ENCODE measurements around the gene LIG1. TPM values are rescaled to one million over a fixed set of nuclear protein-coding genes. Genes with fewer than 3 reads are reported as not detected.

The LIG1 gene
- total RNA-seq, 1 experiment from 2014 or later: 119 TPM

GRCh38 chr19:48186015-48186414, 15.9 kb upstream of the LIG1 start:
- in situ Hi-C loops (cut with HindIII; ENCODE audit: low sequenced_read_pairs): no loop called here
- no peak for DNase-seq (ENCODE audit: low spot score)

GRCh38 chr19:48183356-48183755, 13.2 kb upstream of the LIG1 start:
- DNase-seq (ENCODE audit: low spot score): no peak
- in situ Hi-C loops (cut with HindIII; ENCODE audit: low sequenced_read_pairs): no loop called here

GRCh38 chr19:48182434-48182833, 12.3 kb upstream of the LIG1 start:
- DNase-seq (ENCODE audit: low spot score): no peak

GRCh38 chr19:48181505-48181904, 11.4 kb upstream of the LIG1 start:
- DNase-seq (ENCODE audit: low spot score): no peak
- in situ Hi-C loops (cut with HindIII; ENCODE audit: low sequenced_read_pairs): no loop called here

More at GRCh38 chr19:48182434-48182833, 12.3 kb upstream of the LIG1 start:
- in situ Hi-C loops (cut with HindIII; ENCODE audit: low sequenced_read_pairs): no loop called here

- DNase-seq (ENCODE audit: low spot score): no peak
- in situ Hi-C loops (cut with HindIII; ENCODE audit: low sequenced_read_pairs): no loop called here
Observed at GRCh38 chr19:48176226-48176625, 6.1 kb upstream of the LIG1 start.

- no peak for DNase-seq (ENCODE audit: low spot score)
- in situ Hi-C loops (cut with HindIII; ENCODE audit: low sequenced_read_pairs): no loop called here
Observed at GRCh38 chr19:48175578-48175977, 5.4 kb upstream of the LIG1 start.

GRCh38 chr19:48174445-48175030, 4.4 kb upstream of the LIG1 start:
- in situ Hi-C loops (cut with HindIII; ENCODE audit: low sequenced_read_pairs): no loop called here

GRCh38 chr19:48171710-48172109, 1.6 kb upstream of the LIG1 start:
- in situ Hi-C loops (cut with HindIII; ENCODE audit: low sequenced_read_pairs): no loop called here
- DNase-seq (ENCODE audit: low spot score): no peak

More at GRCh38 chr19:48174445-48175030, 4.4 kb upstream of the LIG1 start:
- DNase-seq (ENCODE audit: low spot score): no peak

- in situ Hi-C loops (cut with HindIII; ENCODE audit: low sequenced_read_pairs): no loop called here
- no peak for DNase-seq (ENCODE audit: low spot score)
Observed at GRCh38 chr19:48170817-48171347, 738 bp upstream of the LIG1 start.

- in situ Hi-C loops (cut with HindIII; ENCODE audit: low sequenced_read_pairs): no loop called here
- DNase-seq (ENCODE audit: low spot score): peak; percentile 43
Observed at GRCh38 chr19:48169578-48169938, 586 bp downstream of the LIG1 start.

GRCh38 chr19:48168689-48169088, 1.5 kb downstream of the LIG1 start:
- in situ Hi-C loops (cut with HindIII; ENCODE audit: low sequenced_read_pairs): no loop called here

GRCh38 chr19:48158210-48158790, 11.8 kb downstream of the LIG1 start:
- no peak for DNase-seq (ENCODE audit: low spot score)
- in situ Hi-C loops (cut with HindIII; ENCODE audit: low sequenced_read_pairs): no loop called here

More at GRCh38 chr19:48168689-48169088, 1.5 kb downstream of the LIG1 start:
- no peak for DNase-seq (ENCODE audit: low spot score)

GRCh38 chr19:48154003-48154402, 16.1 kb downstream of the LIG1 start:
- in situ Hi-C loops (cut with HindIII; ENCODE audit: low sequenced_read_pairs): no loop called here
- no peak for DNase-seq (ENCODE audit: low spot score)

GRCh38 chr19:48152551-48152950, 17.6 kb downstream of the LIG1 start:
- in situ Hi-C loops (cut with HindIII; ENCODE audit: low sequenced_read_pairs): no loop called here
- peak; percentile 80 for DNase-seq (ENCODE audit: low spot score)

- in situ Hi-C loops (cut with HindIII; ENCODE audit: low sequenced_read_pairs): no loop called here
- DNase-seq (ENCODE audit: low spot score): no peak
Observed at GRCh38 chr19:48149430-48149829, 20.7 kb downstream of the LIG1 start.

GRCh38 chr19:48148576-48148975, 21.6 kb downstream of the LIG1 start:
- no peak for DNase-seq (ENCODE audit: low spot score)
- in situ Hi-C loops (cut with HindIII; ENCODE audit: low sequenced_read_pairs): no loop called here

GRCh38 chr19:48147597-48148175, 22.5 kb downstream of the LIG1 start:
- DNase-seq (ENCODE audit: low spot score): no peak
- in situ Hi-C loops (cut with HindIII; ENCODE audit: low sequenced_read_pairs): no loop called here

- no peak for DNase-seq (ENCODE audit: low spot score)
- in situ Hi-C loops (cut with HindIII; ENCODE audit: low sequenced_read_pairs): no loop called here
Observed at GRCh38 chr19:48139053-48139452, 31.1 kb downstream of the LIG1 start.

GRCh38 chr19:48137411-48137810, 32.7 kb downstream of the LIG1 start:
- no peak for DNase-seq (ENCODE audit: low spot score)
- in situ Hi-C loops (cut with HindIII; ENCODE audit: low sequenced_read_pairs): no loop called here

GRCh38 chr19:48136547-48136946, 33.6 kb downstream of the LIG1 start:
- in situ Hi-C loops (cut with HindIII; ENCODE audit: low sequenced_read_pairs): no loop called here
- DNase-seq (ENCODE audit: low spot score): no peak

GRCh38 chr19:48135411-48135810, 34.7 kb downstream of the LIG1 start:
- in situ Hi-C loops (cut with HindIII; ENCODE audit: low sequenced_read_pairs): no loop called here
- DNase-seq (ENCODE audit: low spot score): no peak

All from G401 (cell line).